ENCODE results near the gene ITGA2B.
A peak's percentile ranks its signal among the peaks of the same experiment; 100 is the strongest.
"Not testable (repeated sequence)": the region's sequence is repeated elsewhere in the genome, so short reads cannot be mapped to it uniquely, and the experiment has no call there.

Gene ITGA2B

GRCh38 chr17:44389281-44389680, at the start of gene ITGA2B:
Gene ITGA2B (minus strand): TSS chr17:44389649. CDS start chr17:44389473, 176 bp downstream.
- no peak for DNase-seq (ENCODE audit: low spot score)

DNA sequence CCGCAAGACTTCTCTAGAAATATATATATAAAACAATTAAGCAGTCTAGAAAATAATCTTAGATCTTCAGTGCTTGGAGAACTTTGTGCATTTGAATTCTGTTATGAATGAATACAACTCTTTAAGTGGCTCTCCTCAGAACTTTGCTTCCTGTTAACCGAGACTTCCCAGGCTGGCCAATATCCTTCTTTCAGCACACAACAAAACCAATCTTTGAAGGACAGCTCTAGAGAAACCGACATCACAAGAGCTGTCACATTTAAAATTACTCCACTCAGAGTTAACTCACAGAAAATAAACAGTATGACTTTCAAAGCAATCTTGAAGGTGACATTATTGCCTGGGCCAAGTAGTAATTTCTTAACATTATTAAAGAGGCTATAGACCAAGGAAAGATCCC, 49.7 kb upstream of the ITGA2B start:
- peak; percentile 2 for DNase-seq (ENCODE audit: low spot score)

DNA sequence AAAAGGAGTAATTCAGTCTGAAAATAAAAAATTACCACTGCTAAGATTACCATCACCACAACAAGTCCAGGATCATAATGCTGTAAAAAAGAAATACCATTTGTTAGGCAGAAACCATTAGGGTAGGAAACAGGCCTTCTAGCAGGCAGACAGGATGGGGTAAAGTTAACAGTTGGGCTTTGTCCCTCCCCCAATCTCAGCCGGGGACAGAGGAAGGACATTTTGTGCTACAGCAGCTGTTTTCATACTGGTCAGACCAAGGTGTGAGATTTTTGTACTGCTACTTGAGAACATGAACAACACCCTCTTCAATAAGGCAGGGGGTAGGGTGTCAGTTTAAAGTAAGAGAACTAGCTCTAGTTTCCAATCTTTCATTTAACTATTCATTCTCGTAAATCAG, 49.2 kb upstream of the ITGA2B start:
- DNase-seq (ENCODE audit: low spot score) = no peak

GRCh38 chr17:44436336-44436735, 46.9 kb upstream of the ITGA2B start:
- DNase-seq (ENCODE audit: low spot score) = no peak

GRCh38 chr17:44432254-44433157, 43.1 kb upstream of the ITGA2B start:
- no peak for DNase-seq (ENCODE audit: low spot score)

- DNase-seq (ENCODE audit: low spot score) = no peak
These were observed 35.5 kb upstream of the ITGA2B start for GRCh38 chr17:44424828-44425461.

GRCh38 chr17:44417553-44417952, 28.1 kb upstream of the ITGA2B start:
- DNase-seq (ENCODE audit: low spot score) = no peak

DNA sequence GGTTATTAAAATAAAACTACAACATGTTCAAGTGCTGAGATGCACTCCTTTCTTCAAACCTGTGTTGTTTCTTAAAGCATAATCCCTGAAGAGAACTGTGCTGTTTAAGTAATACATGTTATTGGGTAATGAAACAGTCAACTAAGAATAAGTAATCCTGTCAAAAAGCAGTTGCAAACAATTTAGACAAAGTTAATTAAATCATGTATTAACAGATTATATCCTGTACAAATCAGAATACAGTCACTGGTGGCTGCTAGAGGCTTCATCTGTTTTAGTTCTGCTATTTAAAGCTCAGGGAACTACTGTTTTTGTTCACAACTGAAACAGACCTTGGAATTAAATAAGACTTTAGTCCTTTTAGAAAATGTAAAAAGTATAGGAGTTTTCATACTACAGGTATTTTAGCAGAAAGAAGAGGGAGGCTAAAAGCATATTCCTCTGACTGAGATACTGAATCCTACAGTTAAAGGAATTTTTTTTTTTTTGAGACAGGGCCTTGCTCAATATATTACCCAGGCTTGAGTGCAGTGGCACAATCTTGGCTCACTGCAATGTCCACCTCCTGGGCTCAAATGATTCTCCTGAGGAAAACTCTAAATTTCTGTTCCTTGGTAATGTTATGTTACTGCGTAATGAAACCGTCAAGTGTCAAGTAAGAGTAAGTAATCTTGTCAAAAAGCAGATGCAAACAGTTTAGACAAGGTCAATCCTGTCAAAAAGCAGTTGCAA, 27.3 kb upstream of the ITGA2B start:
- no peak for DNase-seq (ENCODE audit: low spot score)

DNA sequence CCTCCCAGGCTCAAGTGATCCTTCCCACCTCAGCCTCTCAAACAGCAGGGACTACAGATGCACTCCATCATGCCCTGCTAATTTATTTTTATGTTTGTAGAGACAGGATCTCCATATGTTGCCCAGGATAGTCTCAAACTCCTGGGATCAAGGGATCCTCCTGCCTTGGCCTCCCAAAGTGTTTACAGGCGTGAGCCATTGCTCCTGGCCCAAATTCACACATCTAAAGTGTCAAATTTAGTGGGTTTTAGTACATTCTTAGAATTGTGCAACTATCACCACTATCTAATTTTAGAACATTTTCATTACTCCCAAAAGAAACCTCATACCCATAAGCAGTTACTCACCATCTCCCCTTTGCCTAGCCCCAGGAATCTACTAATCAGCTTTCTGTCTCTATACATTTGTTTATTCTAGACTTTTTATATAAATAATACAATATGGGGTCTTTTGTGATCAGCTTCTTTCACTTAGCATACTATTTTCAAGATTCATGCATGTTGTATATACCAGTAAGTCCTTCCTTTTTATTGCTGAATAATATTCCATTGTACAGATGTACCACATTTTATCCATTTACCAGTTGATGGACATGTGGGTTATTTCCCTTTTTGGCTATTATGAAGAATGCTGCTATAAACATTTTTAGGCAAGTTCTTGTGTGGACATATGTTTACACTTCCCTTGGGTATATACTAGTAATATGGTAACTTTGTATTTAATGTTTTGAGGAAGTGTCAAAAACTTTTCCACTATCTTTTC, 25.1 kb upstream of the ITGA2B start:
- no peak for DNase-seq (ENCODE audit: low spot score)

- DNase-seq (ENCODE audit: low spot score) = no peak
These were observed 20.0 kb upstream of the ITGA2B start for GRCh38 chr17:44409309-44410028.

GRCh38 chr17:44408786-44409185, 19.3 kb upstream of the ITGA2B start:
- no peak for DNase-seq (ENCODE audit: low spot score)

DNA sequence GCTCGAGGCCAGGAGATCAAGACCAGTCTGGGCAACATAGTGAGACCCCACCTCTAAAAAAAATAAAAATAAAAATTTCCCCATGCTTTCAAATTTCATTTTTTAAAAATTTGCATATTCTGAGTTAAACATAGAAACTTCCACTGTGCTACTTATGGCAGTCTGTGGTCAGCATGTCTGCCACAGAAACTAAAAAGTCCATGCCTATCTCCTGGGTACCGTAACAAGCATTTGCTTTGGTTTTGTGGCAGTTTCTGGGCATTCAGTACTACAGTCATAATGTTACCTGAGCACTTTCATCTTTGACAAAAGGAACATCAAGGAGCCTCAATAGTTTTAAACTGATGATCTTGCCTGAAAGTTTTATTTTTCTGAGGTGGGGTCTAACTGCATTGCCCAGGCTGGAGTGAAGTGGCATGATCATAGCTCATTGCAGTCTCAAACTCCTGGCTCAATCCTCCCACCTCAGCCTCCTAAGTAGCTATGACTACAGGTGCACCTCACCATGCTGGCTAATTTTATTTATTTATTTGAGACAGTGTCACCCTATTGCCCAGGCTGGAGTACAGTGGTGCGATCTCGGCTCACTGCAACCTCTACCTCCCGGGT, 13.2 kb upstream of the ITGA2B start:
- no peak for DNase-seq (ENCODE audit: low spot score)

GRCh38 chr17:44400226-44400847, 10.9 kb upstream of the ITGA2B start:
- DNase-seq (ENCODE audit: low spot score) = no peak

DNA sequence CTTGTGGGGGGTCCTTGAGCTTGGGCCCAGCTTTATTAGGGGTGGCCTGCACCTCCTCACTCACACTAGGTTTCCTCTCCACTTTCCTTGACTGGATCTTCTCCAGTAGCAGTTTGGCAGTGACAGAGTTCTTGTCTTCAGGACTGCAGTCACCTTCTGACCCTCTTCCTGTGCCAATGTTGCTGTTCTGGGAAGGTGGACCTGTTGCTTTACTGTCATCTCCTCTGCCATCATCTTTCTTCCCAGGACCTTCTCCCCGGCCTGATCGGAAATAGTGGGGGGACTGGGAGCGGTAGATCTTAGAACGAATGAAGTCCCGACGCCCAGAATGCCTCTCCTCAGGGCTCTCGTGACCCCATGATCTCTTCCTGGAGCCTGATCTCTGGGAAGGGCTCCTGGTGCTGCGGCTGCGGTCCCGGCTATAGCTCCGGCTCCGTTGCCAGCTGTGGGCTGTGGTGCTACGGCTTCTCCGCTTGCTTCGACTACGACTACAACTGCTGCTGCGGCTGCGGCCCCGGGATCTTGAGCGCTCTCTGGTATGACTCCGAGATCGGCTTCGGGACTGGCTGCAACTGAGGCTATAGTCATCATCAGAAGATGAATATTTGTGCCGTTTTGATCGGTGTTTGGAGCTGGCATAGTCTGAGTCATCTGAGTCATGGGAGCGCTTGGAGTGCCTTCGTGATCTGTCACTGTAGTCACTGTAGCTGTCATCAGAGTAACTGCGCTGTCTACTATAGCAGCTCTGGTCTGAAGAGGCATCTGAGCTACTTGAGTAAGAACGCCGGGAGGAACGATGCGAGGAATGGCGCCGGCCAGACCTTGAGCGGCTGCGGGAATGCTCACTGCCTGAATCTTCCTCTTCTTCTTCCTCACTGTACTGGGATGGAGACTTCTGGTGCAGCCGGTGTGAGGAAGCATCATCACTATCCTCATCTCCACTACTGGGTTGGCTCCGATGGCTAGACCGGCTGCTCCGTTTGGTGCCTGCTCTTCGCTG, 9.5 kb upstream of the ITGA2B start:
- no peak for DNase-seq (ENCODE audit: low spot score)

DNA sequence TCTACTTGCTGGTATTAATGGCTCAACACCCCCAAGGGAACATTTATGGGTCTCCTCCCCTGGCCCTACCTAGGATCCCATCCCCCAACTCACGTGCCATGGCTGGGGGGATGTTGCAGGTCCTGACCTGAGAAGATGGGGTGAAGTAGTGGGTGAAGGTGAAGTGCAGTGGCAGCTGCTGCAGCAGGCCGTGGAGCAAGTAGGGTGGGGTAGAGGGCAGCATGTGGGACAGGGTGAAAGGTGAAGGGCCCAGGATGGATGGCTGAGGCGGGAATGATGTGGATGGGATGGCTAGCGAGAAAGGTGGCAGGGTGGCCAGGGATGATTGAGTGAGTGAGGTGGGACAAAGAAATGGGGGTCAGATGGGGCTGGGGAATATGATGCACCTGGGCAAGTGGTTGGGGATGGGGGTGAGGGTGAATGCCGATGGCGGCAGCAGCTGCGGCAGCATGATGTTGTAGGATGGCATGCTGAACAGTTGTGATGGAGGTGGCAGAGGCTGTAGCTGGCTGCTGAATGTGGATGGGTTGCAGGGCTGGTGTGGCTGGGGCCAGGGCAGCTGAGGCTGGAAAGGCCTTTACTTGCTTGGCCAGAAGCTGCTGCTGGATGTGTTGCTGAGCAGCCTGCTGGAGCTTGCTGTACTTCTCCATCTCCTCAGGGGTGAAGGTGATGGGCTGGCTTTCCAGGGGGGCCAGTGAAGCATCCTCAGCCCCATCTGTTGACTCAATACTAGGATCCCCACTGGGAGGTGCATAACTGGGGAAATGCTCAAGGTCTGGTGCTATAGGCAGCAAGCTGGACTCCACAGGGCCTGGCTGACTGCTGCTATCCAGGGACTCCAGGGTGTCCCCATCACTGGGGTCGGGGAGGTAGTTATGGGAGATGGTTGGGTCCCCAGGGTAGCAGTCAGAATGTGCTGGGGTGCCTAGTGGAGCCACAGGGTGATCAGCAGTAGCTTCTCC, 8.3 kb upstream of the ITGA2B start:
- DNase-seq (ENCODE audit: low spot score) = no peak

DNA sequence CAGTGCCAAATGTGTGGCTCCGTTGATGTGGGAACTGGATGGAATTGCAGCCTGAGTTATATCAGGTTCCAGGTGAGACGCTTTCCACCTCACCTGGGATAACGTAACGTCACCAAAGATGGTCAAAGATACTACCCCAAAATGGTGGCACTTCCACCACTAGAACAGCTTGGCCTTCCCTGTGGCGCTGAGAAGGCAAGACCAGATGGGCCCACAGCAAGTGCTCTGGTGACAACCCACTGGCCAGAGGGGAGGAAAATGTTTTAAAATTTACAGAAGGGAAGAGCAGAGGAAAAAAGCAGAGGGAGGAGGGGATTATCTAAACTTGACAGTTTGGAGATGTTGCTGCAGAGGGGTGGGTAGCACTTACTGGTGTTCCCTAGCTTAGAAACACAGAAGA, 7.5 kb upstream of the ITGA2B start:
- no peak for DNase-seq (ENCODE audit: low spot score)

DNA sequence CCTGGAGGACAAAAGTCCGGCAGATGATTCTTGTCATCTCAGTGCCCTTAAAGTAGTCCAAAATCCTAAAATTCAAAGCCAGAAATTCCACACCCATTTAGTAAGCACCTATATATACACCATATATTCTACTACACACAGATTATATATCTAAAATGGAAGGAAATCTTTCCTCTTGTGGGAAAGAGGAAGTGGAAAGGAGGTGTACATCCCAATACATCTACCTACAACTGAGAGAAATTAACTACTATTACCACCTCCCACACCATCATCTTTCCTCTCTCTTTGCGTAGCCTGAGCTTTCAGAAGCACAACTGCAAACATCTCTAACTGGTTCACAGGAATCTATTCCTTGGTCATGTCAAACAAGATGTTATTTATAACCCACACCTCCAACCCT, 5.4 kb upstream of the ITGA2B start:
- no peak for DNase-seq (ENCODE audit: low spot score)

GRCh38 chr17:44394112-44394511, 4.7 kb upstream of the ITGA2B start:
- DNase-seq (ENCODE audit: low spot score) = not testable (repeated sequence)

Measured in COLO829 (cell line).